GM18508 (cell line): ENCODE results near the gene PYDC1.
"Not testable (repeated sequence)": the region's sequence is repeated elsewhere in the genome, so short reads cannot be mapped to it uniquely, and the experiment has no call there.

Experiments used
- ATAC-seq: cut with Tn5 transposase; IDR thresholded peaks from one replicate; pipeline ENCODE4 v1.9.1; 2021; ENCODE audit warnings: moderate number of reproducible peaks; ENCODE audit not compliant: insufficient read depth, unreplicated experiment

The PYDC1 gene

GRCh38 chr16:31216422-31217135 lies at the start of gene PYDC1:
Gene PYDC1, minus strand, starts transcription at chr16:31217135. Its CDS starts 107 bp downstream, at chr16:31217028.
- no peak for ATAC-seq

DNA sequence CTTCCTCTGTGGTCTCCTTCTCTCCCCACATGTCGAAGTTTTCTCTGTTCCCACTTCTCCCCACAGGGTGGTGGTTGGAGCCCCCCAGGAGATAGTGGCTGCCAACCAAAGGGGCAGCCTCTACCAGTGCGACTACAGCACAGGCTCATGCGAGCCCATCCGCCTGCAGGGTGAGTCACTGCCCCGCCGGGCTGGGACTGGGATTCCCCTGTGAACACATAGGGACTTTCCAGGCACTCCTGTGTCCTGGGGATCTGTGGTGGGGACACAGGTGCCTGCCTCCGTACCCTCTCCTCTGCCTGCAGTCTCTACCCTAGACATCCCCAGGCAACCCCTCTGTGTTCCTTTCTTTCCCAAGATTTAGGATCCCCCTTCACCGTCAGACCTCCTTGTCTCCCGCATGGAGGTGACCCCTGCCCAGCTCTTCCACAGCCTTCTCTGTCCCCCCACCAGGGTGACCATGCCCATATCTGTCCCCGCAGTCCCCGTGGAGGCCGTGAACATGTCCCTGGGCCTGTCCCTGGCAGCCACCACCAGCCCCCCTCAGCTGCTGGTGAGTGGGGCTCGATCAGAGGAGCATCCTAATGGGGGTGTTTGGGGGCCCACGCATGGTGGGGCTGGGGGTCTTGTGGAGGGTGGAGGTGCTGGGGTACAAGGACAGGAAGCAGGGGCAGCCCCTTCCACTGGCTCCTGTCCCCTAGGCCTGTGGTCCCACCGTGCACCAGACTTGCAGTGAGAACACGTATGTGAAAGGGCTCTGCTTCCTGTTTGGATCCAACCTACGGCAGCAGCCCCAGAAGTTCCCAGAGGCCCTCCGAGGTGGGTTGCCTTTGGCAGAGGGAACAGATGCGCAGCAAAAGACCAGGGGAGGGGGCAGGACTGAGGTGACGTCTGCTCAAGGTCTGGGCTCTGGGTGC lies 48.7 kb upstream of the PYDC1 start:
- ATAC-seq, result peak; percentile 91

DNA sequence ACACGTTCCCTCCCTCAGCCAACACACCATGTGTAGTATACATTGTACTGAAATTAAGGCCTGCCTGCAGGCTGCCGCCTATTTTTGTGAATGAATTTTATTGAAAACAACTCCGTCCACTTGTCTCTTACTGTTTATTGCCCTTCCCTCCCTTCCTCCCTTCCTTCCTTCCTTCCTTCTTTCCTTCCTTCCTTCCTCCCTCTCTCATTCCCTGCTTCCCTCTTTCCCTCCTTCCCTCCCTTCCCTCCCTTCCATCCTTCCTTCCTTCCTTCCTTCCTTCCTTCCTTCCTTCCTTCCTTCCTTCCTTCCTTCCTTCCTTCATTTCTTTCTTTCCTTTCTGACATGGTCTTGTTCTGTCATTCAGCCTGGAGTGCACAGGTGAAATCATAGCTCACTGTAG lies 45.1 kb upstream of the PYDC1 start:
- ATAC-seq, result no peak

GRCh38 chr16:31260136-31260931 lies 43.4 kb upstream of the PYDC1 start:
- no peak for ATAC-seq

DNA sequence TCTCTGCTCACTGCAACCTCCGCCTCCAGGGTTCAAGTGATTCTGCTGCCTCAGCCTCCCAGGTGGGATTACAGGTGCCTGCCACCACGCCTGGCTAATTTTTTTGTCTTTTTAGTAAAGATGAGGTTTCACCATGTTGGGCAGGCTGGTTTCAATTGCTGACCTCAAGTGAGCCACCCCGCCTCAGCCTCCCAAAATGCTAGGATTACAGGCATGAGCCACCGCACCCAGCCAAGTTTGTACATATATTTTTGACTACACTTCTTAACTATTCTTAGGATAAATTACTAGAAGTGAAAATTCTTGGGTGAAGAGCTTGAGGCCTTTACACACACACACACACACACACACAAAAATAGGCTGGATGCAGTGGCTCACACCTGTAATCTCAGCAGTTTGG lies 41.4 kb upstream of the PYDC1 start:
- no peak for ATAC-seq

DNA sequence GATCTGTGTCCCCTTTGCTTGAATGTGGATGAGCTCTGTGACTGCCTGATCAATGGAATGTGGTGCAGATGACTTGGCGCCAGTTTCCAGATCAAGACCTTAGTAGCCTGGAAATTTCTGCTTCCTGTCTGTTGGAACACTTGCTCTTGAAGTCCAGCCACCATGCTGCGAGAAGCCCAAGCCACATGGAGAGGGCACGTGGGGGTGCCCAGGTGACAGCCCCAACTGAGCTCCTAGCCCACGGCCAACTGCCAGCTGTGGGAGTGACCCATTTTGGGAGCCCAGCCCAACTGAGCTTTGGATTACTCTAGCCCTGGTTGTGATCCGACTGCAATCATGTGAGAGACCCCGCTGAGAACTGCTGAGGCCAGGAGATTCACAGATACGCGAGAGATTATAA lies 39.5 kb upstream of the PYDC1 start:
- ATAC-seq, result no peak

- ATAC-seq, result no peak
Measured at GRCh38 chr16:31253642-31254045, 36.7 kb upstream of the PYDC1 start.

DNA sequence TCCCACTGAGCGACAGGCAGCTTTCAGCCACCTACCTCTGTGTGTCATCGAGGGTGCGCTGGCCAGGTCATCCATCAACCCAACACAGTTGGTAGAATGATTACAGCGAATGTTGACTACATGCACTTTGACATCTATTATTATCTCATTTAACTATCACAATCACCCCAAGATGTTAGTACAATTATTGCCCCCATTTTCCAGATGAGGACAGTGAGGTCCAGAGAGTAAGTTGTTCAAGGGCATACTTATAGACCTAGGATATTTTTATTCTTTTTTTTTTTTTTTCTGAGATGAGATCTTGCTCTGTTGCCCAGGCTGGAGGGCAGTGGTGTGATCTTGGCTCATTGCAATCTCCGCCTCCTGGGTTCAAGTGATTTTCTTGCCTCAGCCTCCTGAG lies 34.5 kb upstream of the PYDC1 start:
- ATAC-seq, result no peak

GRCh38 chr16:31250782-31251384 lies 33.9 kb upstream of the PYDC1 start:
- no peak for ATAC-seq

- no peak for ATAC-seq
Measured at GRCh38 chr16:31248344-31248743, 31.4 kb upstream of the PYDC1 start.

DNA sequence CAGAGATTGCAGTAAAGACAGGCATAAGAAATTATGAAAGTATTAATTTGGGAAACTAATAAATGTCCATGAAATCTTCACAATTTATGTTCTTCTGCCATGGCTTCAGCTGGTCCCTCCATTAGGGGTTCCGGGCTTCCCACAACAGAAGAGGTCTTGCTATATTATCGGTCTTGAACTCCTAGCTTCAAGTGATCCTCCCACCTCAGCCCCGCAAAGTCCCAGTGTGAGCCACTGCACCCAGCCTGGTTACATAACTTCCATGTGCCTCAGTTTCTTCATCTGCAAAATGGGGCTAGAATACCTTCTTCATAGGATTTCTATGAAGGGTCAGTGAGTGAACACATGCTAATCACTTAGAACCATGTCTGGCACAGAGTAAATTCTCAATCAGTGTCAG lies 29.4 kb upstream of the PYDC1 start:
- ATAC-seq, result no peak

DNA sequence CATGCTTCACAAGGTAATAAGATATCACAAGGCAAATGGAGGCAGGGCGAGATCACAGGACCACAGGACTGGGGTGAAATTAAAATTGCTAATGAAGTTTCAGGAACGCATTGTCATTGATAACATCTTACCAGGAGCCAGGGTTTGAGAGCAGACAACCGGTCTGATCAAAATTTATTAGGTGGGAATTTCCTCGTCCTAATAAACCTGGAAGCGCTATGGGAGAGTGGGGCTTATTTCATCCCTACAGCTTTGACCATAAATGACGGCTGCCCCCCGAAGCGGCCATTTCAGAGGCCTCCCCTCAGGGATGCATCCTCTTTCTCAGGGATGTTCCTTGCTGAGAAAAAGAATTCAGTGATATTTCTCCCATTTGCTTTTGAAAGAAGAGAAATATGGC lies 28.7 kb upstream of the PYDC1 start:
- not testable (repeated sequence) for ATAC-seq

- ATAC-seq, result no peak
Measured at GRCh38 chr16:31243734-31244670, 27.1 kb upstream of the PYDC1 start.

GRCh38 chr16:31242206-31242605 lies 25.3 kb upstream of the PYDC1 start:
- ATAC-seq, result no peak

GRCh38 chr16:31238041-31238440 lies 21.1 kb upstream of the PYDC1 start:
- no peak for ATAC-seq

GRCh38 chr16:31229501-31229900 lies 12.6 kb upstream of the PYDC1 start:
- no peak for ATAC-seq

GRCh38 chr16:31228206-31228605 lies 11.3 kb upstream of the PYDC1 start:
- ATAC-seq, result no peak

DNA sequence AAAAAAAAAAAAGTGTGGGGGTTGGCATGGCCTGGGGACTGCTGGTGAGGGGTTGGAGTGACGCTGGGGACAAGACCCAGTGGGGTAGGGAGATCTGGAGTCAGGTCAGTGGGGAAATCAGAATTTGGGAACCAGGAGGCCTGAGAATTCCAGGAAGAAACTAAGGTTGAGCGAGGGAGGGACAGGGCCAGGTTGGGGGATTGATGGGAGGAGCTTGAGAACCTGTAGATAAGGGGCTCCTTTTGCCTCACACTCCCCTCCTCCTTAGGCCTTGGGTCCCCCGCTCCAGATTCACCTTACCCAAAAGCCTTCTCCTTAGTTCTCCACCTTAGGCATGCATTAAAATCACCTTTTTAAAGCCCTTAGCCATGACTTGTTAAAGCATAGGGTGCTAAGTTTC lies 8.3 kb upstream of the PYDC1 start:
- no peak for ATAC-seq
